ENCODE measurements around the gene PTPRG.

Gene PTPRG

DNA sequence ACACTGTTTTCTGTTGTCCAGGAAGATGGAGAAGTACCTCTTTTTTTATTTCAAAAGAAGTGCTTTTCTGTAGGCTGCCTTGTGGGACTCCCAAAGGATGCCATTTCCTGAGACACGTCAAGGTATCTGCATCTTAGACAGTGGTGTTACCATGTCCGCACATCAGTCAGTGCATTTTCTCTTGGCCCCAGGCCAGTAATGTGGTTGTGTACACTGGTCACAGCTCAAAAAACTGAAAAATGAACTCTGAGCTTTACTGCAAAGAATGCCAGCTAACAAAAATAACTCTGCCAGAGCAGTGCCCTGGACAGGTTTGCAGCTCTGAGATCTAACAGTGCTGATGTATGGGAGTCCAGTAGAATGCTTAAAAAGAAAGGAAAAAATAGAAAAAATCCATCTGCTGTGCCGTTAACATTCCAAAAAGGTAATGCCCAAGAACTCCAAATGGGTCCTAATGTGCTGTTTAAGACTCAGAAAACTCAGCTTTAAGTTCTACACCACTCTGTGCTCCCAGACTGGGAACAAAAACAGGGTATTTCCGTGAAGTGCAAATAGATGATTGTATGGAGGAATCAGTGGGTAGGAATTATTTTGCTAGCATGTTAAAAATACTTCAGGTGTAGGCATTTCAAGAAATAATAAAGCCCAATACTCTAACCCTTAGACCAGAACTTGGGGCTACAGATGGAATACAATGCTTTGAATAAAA lies 496.1 kb downstream of the PTPRG start:
- DNase-seq (ENCODE audit: low spot score), result no peak

DNA sequence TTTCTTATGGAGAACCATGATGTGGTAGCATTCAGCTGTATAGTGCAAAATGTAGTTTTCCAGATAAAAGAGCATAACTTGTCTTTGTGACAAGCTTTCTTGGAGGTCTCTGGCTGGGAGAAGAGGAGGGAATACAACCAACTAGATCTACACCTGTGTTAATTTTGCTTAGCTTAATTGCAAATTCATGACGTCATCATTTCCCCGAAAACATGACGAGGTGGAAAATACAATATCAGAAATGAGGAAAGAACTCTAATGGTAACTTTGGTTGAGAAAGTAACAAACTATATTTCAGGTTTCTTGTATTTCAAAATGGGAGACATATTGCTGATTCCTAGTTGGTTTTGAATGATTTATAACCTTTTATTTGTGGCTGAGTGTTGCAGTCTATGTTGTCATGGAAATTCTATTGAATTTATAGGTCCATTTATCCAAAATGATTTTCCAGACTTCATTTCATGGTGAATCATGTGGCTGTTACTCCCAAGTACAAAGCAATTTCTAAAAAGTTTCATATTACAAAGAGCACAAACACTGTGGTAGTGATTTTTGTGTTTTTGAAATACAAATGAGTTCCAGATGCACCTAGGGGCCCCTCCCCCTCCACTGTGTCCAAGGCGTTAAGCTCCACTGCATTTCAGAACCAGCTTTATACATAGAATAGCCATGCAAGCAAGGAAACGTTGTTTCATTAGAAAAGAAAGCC lies 504.8 kb downstream of the PTPRG start:
- DNase-seq (ENCODE audit: low spot score), result no peak

DNA sequence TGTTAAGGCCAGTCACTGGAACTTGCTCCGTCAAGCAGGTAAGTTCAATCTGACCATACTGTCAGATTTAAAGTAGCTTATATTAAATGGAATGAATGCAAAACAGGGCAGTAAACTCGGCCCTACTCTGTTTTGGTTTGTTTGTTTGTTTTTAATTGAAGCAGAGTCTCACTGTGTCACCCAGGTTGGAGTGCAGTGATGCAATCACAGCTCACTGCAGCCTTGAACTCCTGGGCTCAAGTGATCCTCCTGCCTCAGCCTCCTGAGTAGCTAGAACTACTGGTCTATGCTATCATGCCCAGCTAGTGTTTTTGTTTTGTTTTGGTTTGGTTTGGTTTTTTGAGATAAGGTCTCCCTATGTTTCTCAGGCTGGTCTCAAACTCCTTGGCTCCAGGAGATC lies 507.0 kb downstream of the PTPRG start:
- DNase-seq (ENCODE audit: low spot score), result no peak

DNA sequence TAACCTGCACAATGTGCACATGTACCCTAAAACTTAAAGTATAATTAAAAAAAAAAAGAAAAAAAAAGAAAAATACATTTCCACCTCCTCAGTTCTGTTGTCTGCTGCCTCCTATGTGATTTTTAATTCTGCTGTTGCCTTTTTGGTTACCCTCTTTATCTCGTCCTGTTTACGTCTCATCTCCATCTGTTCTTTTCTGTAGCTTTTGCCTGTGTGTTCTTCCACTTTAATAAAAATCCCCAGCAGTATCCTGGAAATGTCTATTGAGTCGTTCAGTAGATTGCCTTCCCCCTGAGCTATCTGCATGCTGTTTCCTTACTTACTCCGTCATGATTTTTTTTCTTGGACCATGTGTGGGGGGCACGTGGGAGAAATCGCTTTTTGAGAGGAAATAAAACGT lies 509.5 kb downstream of the PTPRG start:
- DNase-seq (ENCODE audit: low spot score), result no peak

DNA sequence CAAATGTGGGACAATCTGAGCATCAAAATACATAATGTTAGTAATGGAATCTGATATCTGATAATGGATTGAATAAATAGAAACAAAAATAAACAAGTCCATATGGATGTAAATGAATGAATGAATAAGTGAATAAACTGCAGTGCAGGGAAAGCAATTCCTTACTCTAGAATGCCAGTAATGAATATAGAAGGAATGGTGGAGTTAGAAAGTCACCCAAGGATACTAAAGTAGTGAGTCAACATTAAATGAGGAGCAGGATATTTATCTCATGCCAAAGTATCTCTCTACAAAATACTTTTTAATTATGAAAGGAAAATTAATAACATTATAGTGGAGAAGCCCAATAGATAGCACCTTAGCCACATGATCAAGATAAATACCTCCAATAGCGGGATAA lies 511.7 kb downstream of the PTPRG start:
- no peak for DNase-seq (ENCODE audit: low spot score)

DNA sequence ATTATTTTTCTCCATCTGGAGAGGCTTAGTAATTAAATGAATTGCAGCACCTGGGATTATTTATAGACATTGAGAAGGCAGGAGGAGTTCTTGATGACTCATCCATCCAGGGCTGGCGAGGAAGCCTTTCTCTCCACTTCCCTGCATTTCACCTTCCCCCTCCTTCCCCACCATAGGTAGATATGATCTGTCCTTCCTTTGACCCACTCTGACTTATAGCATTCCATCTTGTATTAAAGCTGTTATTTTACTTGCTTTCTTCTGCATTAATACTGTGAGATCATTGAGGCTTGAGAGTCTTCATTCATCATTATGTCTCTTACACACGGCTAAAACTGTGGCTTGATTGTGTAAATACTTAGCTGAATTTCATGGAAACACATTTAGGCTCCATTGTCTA lies 523.2 kb downstream of the PTPRG start:
- DNase-seq (ENCODE audit: low spot score), result no peak

DNA sequence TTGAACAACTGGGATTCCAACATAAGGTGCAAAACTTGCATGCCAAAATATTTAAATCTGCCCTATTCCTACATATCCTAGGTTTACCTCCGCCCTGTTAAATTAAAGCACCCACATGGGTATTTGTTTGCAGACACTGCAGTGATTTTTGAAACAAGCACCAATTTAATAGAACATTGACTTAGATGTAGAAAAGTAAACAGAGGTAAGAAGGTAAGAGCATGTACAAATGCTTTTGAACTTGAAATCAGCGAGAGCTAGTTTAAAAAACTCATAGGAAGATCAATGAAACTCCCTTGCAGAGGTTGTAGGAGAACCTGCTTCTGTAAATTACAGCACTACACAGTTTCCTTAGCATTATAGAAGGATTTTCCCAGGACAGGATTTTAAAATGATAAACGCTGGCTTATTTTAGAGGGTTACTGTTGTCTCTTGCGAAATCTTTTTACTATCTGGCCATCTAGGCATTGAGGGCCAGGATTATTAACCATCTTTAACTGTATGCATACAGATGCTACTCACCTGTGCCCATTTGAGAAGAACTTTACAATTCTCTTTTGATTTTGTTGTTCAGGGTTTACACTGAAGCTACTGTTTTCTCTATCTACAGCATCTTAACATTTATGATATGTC lies 527.2 kb downstream of the PTPRG start:
- no peak for DNase-seq (ENCODE audit: low spot score)

DNA sequence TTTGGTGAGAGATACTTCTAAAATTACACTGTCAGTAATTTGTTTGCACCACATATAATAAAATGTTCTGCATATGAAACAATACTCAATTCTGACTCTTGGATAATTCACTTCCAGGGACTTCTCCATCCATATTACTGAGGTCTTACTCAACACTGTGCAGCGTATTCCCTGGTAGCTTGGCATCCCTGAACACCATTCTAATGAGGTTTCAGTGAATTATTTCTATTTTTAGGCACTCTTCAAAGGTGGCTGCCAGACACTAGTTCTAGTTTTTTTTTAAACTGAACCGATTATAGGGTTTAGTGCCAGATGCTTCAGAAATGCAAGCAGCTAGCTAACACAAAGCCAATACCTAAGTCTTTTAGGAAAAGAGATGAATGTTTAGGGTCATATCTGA lies 528.7 kb downstream of the PTPRG start:
- no peak for DNase-seq (ENCODE audit: low spot score)

DNA sequence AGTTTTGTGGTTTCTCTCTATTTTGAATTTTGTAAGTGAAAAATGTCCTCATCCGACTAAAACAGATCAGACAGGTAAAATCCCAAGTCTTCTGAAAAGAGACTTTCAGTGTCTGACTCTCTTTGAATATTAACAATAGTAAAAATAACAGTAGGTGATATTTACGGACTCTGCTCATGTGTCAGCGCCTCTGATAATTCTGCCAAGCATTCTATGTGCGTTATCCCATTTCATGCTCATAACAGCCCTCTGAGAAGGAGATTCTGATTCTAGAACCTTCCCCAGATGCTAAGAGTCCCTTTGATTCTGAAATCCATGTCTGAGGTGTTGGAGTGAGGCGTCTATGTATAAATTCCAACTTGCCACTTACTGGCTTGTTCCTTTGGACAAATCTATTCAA lies 529.1 kb downstream of the PTPRG start:
- DNase-seq (ENCODE audit: low spot score), result no peak

DNA sequence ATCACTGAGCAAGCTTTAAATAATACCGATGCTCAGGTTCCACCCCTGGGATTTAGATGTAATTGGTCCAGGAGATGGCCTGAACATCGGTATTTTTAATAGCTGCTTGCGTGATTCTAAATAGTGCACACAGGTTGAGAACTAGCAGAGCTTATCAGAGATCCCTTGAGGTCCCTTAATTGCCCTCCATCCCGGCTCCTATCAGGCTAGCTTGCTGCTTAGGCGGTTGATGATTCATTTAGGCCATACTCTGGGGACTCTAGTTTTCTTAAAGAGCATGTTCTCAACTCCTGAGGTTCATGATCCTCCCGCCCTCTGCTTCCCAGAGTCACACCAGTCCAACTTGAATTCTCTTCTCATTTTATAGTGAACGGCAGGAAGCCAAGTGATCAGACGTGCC lies 531.7 kb downstream of the PTPRG start:
- no peak for DNase-seq (ENCODE audit: low spot score)

DNA sequence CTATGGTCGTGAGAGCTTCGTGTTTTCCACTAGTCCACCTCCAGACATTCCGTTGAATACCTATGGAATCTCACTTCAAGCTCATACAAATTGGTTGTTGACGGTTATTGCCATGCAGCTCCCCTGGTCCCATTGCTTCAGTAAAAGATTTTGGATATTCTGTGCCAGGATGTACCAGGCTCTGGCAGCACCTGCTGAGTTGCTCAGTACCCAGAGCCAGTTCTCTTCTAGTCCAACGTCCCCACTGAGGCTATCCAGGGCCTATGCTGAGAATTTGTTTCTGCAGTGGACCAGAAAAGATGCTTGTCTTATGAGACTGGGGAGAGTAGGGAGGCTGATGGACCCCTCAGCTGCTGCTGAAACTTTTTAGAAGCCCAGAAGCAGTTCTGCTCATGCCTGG lies 533.1 kb downstream of the PTPRG start:
- no peak for DNase-seq (ENCODE audit: low spot score)

DNA sequence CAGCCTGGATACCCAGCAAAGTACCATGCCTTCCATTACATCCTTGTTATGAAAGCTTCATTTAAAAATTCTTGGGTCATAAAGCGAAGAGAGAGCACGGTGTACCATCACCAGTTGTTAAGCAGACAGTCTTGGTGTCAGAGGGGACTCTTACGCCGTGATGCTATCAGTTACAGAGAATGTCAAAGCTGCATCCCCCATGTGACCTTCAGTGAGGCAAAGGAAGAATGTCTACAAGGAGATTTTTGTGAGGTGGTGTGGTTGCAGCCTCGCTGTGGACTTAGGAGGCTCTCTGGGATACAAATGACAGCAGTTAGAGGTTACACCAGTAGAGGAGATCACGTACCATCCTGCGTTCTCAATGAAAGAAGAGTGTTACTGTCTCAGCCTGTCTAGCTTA lies 533.7 kb downstream of the PTPRG start:
- DNase-seq (ENCODE audit: low spot score), result no peak

DNA sequence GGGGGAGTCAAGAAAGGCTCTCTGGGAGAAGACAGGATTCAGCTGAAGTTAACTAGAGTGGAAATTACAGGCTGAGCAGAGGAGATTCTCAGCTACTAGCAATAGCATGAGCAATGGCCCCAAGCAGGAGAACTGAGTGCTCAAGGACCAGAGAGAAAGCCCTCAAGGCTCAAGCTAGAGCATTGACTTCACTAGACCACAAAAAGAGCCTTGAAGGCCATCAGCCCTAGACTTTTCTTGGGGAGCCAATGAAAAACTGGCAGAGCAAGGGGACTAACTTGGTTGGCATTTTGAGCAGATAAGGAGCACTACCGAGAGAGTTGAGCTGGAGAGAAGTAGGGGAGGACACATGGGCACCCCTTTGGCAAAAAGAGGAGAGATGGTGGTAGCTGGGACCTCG lies 534.4 kb downstream of the PTPRG start:
- no peak for DNase-seq (ENCODE audit: low spot score)

DNA sequence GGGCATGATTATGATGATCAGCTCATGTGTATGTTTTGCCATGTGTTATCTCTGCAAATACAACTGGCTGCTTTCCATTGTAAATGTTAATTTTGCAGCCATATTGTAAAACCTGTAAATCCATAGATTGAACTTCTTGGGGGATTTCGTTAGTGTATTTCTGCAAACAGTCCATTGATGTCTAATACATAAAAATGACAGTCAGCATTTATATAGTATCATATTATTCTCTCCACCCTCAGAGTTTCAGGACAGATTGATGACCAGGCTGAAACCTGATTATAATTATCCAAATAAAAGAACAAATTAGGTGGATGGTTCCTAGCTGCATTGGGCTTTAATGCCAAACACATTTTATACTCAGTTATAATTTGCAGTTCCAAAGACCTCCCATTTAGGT lies 535.1 kb downstream of the PTPRG start:
- DNase-seq (ENCODE audit: low spot score), result no peak

DNA sequence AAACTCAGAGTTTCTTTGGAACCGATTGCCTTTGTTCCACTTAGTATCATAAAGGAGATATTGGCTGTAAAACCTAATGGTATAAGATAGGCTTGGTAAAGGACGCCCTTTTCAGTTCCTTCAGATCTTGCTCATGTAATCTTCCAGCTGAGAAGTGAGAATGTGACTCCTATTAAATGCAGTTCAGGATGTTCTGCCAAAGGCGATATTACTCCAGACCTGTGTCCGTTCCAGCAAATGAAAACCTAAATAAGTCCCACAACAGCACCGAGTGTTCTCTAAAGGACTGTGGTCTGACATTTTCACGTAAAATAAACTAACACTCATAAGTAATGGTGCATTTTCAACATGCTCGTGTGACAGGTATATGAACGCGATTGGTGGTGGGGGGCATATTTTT lies 535.8 kb downstream of the PTPRG start:
- DNase-seq (ENCODE audit: low spot score), result no peak

DNA sequence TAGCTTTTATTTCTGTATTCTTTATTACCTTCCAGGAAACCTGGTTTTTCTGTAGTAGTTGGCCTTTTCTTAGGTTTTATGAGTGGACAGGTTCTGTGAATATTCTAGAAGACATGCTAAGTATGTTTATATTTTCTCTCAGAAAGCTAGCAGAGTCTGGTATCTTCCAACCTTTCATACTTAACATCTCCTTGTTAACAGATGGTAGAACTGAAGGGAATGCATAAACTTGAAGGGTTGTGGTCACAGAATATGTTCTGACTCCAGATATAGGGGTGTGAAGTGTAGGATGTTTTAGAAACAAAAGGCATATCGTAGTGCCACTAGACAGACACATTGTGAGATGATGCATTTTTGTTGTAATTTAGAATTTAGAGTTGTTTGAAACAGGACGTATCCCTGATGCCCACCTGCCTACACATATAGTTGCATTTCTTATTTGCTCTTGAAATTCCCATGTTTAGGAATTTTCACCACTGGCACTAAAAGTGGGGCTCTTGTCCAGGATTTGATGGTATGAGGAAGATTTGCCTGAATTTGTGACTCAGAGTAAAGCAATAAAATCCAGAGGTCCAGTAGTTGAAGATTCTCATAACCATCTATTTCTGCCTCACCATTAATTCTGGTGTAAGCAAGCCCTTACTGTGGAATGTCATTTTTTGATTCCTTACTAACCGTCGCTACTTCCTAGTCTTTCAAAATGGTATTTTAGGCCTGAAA lies 537.4 kb downstream of the PTPRG start:
- no peak for DNase-seq (ENCODE audit: low spot score)

DNA sequence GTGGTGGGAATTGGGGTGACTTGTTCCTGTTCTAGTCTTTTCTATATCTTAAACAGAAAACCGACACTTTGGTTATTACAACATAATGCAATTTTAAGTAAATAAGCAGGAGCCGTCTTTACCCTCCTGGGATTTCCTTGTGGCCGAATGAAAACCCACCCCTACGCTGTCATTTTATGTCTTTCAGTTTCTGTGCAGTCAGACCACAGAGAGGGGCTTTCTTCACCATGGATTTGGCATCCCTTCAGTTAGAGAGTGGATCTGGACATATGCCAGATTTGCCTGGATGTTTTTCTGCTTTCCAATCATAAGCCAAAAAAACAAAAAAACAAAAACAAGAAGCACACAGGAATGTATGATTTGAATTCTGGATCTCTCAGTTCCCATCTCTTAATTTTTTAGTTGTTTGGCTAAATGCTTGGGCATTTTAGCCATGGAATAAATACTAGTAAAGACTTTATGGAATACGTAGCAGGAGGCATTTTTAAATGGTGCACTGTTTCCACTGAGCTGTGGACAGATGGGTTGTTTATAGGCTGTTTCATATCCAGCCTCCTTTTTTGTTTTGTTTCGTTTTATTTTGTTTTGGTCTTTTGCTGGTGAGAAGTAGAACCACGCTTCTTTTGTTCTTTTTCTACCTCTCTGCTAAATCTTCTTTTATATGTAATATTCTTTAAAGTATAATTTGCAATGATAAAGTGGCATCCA lies 539.1 kb downstream of the PTPRG start:
- no peak for DNase-seq (ENCODE audit: low spot score)

DNA sequence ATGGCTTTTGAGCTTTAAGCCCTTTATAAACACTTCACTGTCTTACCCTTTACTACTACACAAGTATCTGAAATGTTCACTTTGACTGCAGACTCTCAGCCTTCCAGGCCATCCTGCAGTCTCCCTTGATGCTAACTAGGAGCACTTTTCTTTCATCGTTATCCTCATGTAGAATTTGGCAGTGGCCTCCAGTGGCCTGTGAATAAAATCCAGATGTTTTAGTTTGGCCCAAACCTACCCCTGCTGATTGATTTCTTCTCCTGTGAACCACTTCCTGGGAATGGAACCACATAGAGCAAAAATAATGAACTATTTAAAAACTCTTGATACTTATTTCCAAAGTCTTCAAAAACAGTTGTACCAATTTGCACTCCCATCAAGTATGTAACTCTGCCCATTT lies 540.1 kb downstream of the PTPRG start:
- DNase-seq (ENCODE audit: low spot score), result no peak

DNA sequence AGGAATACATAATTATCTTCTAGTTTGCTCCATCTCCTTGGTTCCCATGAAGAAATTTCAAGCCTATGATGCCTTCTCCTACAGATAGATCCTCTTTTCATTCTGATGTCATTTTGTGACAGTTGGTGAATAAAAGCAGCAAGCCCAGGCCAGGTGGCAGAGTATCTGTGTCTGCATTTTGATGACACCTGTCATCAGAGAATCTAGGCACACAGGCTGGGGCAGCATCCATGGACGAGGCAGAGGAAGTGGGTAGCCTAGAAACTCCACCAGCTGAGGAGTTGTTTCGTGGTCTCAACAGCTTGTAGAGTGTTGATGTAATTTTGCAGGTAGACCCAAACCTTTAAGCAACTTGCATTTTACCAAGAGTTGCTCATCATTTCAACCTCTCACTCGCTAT lies 542.2 kb downstream of the PTPRG start:
- DNase-seq (ENCODE audit: low spot score), result no peak

DNA sequence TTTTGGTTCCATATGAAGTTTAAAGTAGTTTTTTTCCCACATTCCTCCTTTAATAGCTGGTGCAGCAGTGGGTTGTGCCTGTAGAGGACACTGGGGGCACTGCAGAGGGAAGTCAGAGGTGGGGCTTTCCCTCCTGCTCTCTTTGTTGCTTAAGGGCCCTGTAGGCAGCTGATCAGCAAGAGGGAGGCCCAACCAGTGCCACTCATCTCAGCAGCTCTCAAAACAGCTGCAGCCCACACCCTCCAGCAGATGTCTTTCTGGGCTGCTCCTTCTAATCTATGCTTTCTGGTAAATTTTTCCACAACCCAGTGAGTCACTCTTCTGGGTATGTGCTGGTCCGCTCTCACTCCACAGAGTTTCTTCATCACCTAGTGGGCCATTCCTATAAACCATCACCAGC lies 548.2 kb downstream of the PTPRG start:
- no peak for DNase-seq (ENCODE audit: low spot score)

DNA sequence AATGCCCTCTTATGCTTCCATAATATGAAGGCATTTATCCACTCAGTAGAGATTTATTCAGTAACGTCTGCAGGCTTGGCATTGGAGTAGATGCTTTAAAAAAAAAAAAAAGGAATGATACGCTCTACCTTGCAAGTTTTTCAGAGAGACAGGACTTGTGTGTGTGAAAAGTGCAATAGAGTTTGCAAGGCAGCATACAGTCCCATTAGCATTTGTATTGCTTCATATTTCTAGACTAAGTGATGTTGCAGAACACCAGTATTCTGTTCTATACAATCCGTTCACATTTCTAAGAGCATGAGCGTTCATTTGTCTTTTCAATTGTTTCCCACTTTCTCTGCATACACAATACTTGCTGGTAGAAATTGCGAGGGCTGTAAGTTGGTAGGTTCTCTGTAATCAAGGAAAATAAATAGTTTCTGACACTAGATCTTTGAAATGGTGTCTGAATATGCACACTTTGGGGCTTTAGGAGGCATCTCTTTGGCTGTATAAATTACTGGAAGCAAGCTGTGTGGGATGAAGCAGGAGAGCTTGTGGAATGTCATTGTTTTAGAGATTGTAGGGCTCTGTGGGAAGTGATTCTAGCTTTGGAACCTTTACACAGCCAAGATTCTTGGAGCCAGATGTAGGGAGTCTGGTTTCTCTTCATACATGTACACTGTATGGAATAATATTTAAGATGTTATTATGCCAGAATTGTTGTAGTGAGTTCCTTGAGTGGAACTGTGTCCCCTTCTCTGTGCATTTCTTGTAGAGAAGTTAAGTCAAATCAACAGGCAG lies 549.3 kb downstream of the PTPRG start:
- DNase-seq (ENCODE audit: low spot score), result no peak

DNA sequence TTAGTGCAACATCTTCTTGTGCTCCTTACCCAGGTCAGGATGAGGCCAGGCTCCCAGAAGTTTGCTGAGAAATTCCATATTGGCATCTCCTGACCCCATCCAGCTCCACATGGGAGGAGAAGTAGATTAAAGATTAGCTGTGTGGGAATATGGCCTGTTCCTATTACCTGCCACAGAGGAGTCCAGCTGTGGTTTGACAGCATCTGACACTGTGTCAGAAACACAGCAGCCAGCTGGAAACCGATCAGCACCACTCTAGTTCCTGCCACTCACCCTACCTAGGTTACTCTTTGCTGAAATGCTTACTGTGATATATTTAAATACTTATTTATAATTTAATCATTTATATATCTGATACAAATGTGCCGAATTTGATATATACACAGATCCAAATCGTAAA lies 551.7 kb downstream of the PTPRG start:
- DNase-seq (ENCODE audit: low spot score), result no peak

Data from hematopoietic multipotent progenitor cell treated with erythropoietin and hydrocortisone succinate and interleukin-3 and kit ligand, for 17 days (in vitro differentiated cells).